Right ventricle myocardium superior (tissue), 1 donor: ENCODE measurements around the gene PTPRN2. TPM values are rescaled to one million over a fixed set of nuclear protein-coding genes. Genes with fewer than 3 reads are reported as not detected.

Source experiments
- ATAC-seq: fragments of 200-7000 bp; cut with Tn5 transposase; one replicate; pipeline ENCODE4 v1.9.1; 2020; ENCODE audit warnings: mild to moderate bottlenecking; ENCODE audit not compliant: poor library complexity
- DNase-seq: peaks from one replicate; pipeline ENCODE4 v3.0.0-alpha.2; 2020
- intact Hi-C: fragments of 100-400 bp; cut with DNase I; formaldehyde crosslinking; loops from one replicate; pipeline ENCODE4 v1.11.2; 2022
- total RNA-seq: library from RNA; stranded (reverse); fragmentation: NEBNext Ultra II Directional; extraction: Animal tissue kit (Norgen Biotek cat#: 25700); gene quantifications from one replicate; pipeline ENCODE4 v1.2.1, GENCODE V29; 2021
- donor health status: DM: no; HTN: yes; CAD: no; lungs with severe emphysema.

The PTPRN2 gene
- total RNA-seq, 1 donor from 2014 or later = 1.2 TPM

DNA sequence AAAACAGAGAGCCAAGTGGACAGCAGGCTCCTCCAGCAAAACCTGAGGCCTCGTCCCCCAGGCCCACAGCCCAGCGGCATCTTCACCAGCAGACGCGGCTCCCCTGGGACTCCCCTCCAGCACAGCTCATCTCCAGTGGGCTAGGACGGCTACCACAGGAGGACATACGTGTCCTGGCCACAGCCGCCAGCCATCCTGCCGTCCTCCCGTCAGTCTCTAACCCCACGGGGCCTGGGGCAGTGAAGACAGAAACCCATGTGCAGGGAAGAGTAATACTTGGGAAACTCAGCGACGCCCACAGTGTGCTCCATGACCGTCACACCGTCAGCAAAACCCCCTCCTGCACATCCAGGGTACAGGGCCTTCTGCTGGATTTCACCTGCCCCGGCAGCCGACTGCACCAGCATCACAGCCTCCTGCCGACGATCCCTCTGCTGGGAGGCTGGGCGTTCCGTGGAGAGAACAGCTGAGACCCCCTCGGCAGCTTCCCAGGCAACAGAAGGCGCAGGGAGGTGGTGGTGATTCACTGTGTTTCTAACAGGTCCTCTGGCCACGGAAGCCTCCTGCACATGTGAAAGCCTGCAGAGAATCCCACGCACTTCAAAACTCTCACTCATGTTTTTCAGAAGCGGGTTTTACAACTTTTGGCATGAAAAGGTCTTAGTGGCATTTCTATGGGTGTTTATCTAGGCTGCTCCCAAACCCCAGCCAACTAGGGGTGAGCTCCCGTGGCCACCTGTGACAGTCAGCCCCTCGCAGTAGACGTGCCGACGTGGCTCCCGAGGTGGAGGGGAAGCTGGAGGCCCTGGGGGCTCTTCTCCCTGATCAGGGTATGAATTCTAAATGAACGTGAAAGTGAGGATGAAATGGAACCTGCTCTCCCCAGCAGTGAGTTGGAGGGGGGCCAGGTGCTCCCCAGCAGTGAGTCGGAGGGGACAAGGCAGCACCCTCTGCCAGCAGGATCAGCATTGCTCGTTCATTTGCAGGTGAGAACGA lies 513.5 kb downstream of the PTPRN2 start:
- intact Hi-C loops = no loop called here
- no peak for ATAC-seq
- no peak for DNase-seq

DNA sequence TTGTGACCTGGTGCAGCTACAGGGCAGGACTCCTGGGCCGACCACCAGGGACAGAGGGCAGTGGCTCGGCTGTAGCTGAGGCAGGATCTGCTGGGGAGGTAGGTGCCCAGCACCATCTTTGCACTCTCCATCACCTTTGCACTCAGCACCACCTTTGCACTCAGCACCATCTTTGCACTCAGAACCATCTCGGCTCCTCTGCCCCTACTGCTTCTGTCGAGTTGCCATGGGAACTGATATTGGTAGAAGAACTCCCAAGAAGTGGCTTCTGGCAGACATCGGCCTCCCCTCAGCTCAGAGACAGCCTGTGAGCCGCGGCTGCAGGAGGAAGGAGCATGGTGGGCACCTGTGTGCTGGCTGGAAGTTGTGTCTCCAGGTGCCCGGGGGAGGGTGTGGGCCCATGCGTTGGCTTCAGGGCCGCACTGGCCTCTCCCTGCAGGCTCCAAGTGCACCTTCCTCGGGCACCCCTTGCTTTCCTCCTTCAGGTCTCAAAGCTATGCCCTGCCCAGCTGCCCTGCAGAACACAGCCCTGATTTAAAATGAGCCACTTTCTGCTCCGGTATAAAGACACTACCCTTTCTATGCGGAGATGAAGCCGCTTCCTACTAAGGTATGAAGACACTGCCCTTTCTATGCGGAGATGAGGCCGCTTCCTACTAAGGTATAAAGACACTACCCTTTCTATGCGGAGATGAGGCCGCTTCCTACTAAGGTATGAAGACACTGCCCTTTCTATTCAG lies 514.5 kb downstream of the PTPRN2 start:
- intact Hi-C loops = no loop called here
- DNase-seq (no peak), ATAC-seq (no peak)

DNA sequence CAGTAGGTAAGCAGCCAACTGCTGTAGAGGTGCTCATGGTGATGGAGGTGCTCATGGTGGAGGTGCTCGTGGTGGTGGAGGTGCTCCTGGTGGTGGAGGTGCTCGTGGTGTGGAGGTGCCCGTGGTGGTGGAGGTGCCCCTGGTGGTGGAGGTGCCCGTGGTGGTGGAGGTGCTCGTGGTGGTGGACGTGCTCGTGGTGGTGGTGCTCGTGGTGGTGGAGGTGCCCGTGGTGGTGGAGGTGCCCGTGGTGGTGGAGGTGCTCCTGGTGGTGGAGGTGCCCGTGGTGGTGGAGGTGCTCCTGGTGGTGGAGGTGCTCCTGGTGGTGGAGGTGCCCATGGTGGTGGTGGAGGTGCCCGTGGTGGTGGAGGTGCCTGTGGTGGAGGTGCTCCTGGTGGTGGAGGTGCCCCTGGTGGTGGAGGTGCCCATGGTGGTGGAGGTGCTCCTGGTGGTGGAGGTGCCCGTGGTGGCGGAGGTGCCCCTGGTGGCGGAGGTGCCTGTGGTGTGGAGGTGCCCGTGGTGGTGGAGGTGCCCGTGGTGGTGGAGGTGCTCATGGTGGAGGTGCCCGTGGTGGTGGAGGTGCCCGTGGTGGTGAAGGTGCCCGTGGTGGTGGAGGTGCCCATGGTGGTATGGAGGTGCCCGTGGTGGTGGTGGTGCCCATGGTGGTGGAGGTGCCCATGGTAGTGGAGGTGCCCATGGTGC lies 517.3 kb downstream of the PTPRN2 start:
- intact Hi-C loops = no loop called here
- ATAC-seq = no peak

DNA sequence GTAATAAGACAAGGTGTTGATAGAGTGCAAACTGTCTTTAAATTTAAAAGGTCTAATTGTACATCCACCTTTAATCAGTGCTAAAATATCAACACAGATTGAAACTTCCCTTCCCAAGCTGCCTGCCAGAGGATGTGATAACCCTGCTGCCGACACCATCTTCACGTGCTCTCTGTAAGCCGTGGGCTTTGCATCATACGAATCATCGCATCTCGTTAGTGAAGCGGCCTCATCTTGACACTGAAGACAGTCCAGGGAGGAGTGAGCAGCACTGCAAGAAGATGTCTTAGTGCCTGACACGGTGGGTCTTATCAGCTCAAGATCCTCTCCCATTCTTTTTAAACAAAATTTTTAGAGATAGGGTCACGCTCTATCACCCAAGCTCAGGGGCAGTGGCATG lies 518.8 kb downstream of the PTPRN2 start:
- DNase-seq (no peak), ATAC-seq (no peak)
- intact Hi-C loops = no loop called here

More for the DNA sequence above, 517.3 kb downstream of the PTPRN2 start:
- DNase-seq = no peak

DNA sequence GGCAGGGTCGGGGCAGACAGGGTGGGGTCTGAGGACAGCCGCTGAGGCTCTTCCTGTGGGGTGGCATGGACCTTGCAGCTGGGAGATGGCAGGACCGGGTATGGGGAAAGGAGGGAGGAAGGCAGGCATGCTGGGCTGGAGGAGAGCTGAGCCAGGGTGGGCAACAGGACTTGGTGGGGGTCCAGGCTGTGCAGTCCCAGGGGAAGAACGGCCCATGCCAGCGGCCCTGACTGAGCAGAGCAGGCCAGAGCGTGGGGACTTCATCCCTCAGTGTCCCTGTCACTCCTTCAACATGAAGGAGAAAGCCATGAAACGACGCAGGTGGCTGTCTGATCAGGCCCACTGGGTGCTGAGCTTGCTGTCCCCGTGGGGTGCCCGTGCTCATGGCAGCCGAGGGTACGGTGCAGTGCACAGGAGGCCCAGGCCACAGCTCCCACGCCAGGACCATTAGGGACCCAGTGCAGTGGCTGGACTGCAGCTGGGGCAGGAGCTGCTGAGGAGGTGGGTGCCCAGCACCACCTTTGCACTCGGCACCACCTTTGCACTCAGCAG lies 519.6 kb downstream of the PTPRN2 start:
- intact Hi-C loops = no loop called here
- ATAC-seq = no peak
- no peak for DNase-seq

DNA sequence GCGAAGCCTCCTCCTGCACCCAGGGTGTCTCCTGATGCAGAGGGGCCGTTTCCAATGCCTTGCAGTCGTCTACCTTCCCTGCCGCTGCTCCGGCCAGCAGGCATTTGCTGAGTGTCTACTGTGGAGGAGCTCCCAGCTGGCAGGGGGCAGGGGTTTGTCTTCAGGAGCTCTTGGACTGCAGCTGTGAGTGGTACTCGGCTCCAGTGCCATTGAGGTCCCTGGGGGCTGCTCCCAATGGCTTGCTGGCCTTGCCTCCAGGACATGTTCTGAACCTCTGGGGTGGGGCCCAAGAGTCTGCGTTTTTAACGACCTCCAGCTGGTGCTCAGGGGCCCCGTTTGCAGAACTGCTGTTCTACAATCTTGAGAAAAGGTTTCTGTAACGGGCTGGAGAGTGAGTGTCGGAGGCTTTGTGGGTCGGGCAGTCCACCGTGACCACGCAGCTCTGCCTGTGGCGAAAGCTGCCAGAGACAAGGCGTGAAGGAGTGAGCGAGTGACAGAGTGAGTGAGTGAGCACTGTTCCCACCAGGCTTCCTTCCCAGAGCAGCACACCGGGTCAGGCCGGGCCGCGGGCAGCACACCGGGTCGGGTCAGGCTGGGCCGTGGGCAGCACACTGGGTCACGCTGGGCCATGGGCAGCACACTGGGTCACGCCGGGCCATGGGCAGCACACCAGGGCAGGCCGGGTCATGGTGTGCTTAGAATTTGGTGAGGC lies 520.2 kb downstream of the PTPRN2 start:
- intact Hi-C loops = no loop called here
- no peak for DNase-seq
- no peak for ATAC-seq

DNA sequence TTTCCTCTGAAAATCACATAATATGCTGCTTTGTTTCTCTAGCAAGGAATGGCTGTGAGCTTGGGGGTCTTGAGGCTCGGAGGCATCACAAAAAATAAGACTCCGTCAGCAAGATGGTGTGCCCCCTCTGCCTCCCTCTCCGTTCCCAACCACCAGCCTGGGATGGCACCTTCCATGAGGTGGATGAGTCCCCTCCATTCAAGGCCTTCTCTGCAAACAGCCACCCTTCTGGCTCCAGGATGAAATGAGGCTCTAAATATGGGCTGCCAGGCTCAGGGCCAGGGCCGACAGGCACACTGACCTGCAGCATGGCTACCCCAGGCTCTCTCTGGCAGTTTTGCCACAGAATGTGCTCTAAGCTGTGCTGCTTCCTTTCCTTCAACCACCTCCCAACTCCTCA lies 521.5 kb downstream of the PTPRN2 start:
- peak; percentile 6 for DNase-seq
- no peak for ATAC-seq
- intact Hi-C loops = no loop called here

DNA sequence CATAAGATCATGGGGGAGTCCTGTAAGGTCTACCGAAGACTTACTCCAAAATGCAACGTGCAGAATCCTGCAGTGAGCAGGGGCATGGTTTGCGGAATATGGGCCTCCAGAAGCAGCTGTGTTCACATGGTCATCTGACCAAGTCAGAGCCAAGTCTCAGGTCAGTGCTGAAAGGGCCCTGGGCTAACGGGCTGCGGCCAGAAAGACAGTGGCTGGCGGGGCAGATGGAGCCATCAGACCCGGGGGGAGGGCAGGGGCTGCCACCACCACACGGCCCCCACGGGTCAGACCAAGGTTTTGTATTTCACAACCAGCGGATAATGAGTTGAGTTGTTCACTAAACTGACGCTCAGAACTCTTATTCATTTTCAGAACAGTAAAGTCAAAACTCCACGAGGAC lies 522.3 kb downstream of the PTPRN2 start:
- DNase-seq (peak; percentile 31), ATAC-seq (no peak)
- intact Hi-C loops = no loop called here

DNA sequence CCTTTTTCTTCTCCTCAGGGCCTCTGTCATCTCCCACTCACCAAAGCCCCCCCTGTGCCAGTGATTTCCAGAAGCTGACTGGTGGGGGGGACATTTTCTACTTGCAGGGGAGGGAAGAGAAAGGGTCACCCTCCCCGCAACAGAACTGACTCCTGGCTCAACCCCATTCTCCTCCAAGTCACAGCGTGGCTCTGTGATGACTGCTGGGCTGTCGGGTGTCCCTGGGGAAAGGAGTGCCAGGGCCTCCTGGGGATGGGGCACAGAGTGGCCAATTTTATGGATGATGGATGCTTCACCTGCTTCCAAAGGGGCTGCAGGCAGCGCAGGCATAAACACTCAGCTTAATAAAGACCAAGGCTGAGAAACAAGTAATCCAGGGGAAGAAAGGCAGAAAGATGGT lies 523.0 kb downstream of the PTPRN2 start:
- intact Hi-C loops = no loop called here
- ATAC-seq (no peak), DNase-seq (peak; percentile 4)

DNA sequence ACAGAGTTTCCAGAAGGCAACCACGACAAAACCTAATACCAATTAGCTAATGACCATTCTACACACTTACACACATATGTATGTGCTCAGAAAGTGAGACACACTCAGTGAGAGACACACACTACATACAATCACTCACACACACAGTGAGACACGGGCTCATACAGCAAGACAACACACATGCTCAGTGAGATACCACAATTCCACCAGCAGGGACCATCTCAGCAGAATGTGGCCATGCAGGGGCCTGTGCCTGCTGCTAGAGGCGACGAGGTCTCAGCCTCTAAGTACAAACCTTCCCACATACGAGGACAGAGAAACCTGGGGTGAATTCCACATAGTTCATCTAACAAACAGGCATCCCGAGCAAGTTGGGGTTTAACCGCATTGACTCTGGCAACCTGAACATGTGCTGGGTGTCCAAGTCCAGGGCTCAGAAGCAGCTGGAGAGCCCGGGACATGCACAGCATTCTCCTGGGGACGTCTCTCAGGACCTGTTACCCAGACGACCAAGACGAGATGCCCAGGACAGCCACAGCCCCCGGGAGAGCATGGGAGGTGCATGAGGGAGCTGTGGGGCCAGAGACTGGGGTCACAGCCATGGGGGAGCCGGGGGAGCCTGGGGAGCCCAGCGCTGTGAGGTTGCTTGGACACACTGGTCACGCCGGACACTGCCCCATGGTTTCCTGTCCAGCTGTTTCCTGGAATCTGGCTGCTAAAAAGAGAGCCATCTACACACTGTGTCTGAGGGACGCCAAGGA lies 523.6 kb downstream of the PTPRN2 start:
- ATAC-seq (no peak), DNase-seq (peak; percentile 34)
- intact Hi-C loops = no loop called here

DNA sequence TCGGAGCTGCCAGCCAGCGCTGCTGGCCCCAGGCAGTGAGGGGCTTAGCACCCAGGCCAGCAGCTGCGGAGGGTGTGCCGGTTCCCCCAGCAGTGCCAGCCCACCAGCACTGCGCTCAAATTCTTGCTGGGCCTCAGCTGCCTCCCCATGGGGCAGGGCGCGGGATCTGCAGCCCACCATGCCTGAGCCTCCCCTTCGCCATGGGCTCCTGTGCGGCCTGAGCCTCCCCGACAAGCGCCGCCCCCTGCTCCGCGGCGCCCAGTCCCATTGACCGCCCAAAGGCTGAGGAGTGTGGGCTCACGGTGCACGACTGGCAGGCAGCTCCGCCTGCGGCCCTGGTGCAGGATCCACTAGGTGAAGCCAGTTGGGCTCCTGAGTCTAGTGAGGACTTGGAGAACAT lies 525.0 kb downstream of the PTPRN2 start:
- ATAC-seq (no peak), DNase-seq (peak; percentile 10)
- intact Hi-C loops = no loop called here

DNA sequence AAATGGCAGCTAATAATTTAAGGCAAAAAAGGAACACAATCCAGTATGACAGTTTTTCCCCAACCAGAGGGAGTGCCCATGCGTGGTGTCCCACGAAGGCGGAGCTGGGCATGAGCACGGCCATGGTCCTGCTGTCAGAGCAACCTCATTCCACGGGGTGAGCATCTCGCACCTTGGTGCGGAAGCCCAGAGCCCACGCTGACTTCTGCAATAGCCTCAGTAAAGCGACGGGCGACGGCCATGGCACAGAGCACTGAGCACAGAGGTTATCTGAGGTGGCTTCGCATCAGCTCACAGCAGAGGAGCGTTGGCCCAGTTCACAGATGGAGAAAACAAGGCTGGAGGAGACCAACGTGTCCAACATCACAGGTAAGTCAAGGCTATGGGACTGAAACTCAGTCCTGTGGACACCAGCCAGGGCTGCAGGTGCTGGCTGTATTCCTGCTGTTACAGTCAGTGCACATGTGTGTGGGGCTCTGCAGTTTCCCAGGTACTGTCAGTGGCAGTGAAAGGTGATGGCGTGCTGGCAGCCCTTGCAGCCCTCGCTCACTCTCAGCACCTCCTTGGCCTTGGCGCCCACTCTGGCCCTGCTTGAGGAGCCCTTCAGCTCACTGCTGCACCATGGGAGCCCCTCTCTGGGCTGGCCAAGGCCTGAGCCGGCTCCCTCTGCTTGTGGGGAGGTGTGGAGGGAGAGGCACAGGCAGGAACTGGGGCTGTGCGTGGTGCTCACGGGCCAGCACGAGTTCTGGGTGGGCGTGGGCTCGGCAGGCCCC lies 525.6 kb downstream of the PTPRN2 start:
- DNase-seq (peak; percentile 27), ATAC-seq (no peak)
- intact Hi-C loops = no loop called here

DNA sequence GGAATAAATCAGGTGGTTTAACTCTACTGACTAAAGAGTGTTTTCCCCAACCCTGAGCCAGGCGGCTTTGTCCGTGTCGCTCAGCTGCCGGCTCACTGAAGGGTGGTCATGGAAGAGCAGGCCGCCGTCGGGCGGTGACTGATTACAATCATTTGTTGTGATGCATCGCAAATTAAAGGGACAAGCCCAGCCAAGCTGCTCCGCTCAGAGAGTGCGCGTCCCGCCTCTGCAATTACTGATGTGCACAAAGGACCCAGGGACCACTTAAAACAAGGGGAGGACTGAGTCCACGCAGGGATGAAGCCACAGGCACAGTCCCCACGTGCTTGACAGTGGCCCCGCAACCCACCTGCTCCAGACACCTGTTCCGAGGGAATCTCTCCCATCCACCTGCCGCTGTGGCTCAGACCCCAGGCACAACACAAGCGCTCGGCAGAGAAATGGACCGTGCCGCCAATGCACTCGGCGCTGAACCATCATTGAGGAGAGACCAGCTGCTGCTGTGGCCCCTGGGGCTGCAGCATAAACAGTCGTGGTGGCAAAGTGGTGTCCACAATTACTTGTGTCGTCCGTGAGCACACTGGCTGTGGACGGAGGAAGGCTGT lies 526.5 kb downstream of the PTPRN2 start:
- DNase-seq (peak; percentile 36), ATAC-seq (no peak)
- intact Hi-C loops = no loop called here

DNA sequence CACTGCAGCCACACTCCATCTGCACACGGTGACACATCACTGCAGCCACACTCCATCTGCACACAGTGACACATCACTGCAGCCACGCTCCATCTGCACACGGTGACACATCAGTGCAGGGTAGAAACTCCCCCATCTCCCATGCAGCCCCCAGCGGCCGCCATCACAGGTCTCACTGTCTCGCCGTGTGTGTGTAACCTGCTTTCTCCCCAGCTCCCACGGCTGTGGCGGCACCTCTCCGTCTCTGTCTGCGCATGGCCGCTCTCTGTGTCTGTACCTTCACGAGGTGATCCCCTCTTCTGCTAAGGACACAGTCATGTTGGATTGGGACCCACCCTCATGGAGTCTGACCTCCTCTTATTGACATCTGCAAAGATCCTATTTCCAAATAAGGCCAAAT lies 527.4 kb downstream of the PTPRN2 start:
- peak; percentile 27 for DNase-seq

DNA sequence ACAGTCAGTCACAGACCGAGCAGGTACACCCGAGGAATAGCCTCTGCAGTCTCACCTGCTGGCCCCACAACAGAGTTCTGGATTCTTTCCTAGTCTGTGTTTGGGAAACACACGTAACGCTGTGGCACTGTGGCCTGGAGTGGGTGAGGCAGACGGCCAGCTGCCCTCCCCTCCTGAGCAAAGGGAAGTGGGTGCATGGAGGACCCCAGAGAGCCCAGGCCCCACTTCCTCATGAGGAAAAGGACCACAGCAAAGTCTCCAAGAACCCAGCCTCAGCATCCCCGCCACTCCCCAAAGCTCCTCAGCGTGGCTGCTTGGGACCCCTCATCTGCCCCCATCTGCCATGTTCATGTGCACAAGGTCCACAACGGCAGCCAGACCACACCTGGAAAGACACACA lies 530.2 kb downstream of the PTPRN2 start:
- DNase-seq (no peak), ATAC-seq (no peak)
- intact Hi-C loops = no loop called here

More for the DNA sequence above, 527.4 kb downstream of the PTPRN2 start:
- intact Hi-C loops = no loop called here
- no peak for ATAC-seq

DNA sequence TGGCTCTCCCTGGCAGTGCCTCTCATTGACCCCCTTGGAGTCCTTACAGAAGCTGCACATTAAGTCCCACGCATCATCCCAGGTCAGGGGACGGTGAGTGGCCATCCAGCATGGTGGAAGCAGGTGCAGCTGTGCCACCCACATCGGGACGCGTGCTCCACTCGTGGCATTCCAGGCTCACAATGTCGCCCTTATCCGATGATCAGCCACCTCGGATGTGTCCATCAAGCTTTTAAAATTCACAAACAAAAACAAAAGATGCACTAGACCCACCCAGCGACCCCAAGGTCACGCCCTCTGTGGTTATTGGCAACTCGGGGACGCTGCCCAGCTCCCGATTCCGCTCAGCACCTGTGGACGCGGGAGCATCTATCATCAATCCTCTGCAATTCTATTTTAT lies 530.9 kb downstream of the PTPRN2 start:
- no peak for ATAC-seq
- peak; percentile 20 for DNase-seq
- intact Hi-C loops = no loop called here
